GM12875 (cell line): ENCODE measurements around the gene ACAT2.
"Not testable (repeated sequence)": the region's sequence is repeated elsewhere in the genome, so short reads cannot be mapped to it uniquely, and the experiment has no call there.

Experiments used
- H3K4me3 ChIP-seq: one replicate; pipeline ENCODE4 v1.5.1; 2011; ENCODE audit warnings: low read depth, low read length, control low read depth
- TF ChIP-seq, protein P1 (sequence below): IDR thresholded peaks from 2 replicates; pipeline ENCODE4 v1.5.1; 2011; ENCODE audit warnings: low read depth, mild to moderate bottlenecking, control low read depth, inconsistent platforms, low read length, moderate library complexity, borderline replicate concordance; ENCODE audit not compliant: insufficient read depth

ACAT2 gene

DNA sequence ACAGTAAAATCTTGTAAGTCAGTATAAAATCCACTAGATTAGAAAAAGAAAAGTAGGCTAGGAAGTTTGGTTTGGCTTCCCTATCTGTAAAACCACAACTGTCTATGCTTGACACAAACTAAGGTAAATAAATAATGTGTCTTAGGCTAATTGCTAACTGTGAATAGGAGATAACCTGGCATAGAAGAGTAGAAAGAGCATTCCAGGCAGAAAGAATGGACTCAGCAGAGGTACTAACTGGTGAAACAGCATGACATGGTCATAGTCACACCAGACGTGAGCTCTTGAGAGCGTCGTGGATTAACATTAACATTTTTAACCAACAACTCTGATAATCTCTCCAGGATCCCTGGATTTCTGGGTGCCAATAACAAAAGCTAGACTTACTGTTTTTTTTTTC, 43.2 kb upstream of the ACAT2 start:
- TF ChIP-seq, protein P1, sequence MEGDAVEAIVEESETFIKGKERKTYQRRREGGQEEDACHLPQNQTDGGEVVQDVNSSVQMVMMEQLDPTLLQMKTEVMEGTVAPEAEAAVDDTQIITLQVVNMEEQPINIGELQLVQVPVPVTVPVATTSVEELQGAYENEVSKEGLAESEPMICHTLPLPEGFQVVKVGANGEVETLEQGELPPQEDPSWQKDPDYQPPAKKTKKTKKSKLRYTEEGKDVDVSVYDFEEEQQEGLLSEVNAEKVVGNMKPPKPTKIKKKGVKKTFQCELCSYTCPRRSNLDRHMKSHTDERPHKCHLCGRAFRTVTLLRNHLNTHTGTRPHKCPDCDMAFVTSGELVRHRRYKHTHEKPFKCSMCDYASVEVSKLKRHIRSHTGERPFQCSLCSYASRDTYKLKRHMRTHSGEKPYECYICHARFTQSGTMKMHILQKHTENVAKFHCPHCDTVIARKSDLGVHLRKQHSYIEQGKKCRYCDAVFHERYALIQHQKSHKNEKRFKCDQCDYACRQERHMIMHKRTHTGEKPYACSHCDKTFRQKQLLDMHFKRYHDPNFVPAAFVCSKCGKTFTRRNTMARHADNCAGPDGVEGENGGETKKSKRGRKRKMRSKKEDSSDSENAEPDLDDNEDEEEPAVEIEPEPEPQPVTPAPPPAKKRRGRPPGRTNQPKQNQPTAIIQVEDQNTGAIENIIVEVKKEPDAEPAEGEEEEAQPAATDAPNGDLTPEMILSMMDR, result no peak

DNA sequence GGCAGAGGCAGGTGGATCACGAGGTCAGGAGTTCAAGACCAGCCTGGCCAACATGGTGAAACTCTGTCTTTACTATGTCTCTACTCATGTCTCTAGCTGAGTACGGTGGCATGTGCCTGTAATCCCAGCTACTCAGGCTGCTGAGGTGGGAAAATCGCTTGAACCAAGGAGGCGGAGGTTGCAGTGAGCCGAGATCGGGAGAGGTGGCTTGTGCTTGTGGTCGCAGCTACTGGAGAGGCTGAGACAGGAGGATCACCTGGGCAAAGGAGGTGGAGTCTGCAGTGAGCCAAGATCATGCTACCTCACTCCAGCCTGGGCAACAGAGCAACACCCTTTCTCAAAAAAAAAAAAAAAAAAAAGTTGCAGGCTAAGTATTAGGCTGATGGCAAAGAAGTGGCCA, 42.6 kb upstream of the ACAT2 start:
- no peak overlapping the region for H3K4me3 ChIP-seq
- TF ChIP-seq, protein P1, result no peak

More for the DNA sequence above, 43.2 kb upstream of the ACAT2 start:
- no peak overlapping the region for H3K4me3 ChIP-seq

DNA sequence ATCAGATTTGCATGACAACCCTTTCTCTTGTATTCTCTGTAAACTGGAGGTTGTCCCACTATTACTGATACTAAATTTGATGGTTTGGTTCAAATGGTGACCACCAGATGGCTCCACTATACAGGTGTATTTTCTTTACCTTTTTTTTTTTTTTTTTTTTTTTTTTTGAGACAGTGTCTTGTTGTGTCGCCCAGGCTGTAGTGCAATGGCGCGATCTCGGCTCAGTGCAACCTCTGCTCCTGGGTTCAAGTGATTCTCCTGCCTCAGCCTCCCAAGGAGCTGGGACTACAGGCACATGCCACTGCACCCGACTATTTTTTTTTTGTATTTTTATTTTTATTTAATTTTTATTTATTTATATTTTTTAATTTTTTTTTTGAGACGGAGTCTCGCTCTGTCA, 41.1 kb upstream of the ACAT2 start:
- TF ChIP-seq, protein P1, result peak; percentile 24; the same call in 1 of the 2 replicates
- H3K4me3 ChIP-seq, result no peak overlapping the region

- not testable (repeated sequence) for H3K4me3 ChIP-seq
Measured at GRCh38 chr6:159721981-159722380, 39.9 kb upstream of the ACAT2 start.

DNA sequence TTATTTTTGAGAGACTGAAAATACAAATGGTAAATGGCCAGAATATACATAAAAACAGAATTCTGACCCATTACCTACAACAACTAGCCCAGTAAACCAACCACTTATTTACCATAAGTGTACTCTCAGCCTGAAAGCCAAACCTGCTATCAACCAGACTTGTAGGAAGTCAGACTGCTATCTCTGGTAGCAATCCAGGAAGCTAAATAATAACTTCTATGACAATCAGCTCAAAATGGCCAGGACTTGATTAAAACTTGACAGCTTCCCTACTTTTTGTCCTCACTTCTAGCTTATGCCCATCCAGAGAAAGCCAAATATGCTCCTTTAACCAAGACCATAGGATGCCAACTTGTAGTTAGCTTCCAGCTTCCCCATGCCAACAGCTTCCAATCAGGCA, 39.2 kb upstream of the ACAT2 start:
- TF ChIP-seq, protein P1, result no peak
- no peak overlapping the region for H3K4me3 ChIP-seq

DNA sequence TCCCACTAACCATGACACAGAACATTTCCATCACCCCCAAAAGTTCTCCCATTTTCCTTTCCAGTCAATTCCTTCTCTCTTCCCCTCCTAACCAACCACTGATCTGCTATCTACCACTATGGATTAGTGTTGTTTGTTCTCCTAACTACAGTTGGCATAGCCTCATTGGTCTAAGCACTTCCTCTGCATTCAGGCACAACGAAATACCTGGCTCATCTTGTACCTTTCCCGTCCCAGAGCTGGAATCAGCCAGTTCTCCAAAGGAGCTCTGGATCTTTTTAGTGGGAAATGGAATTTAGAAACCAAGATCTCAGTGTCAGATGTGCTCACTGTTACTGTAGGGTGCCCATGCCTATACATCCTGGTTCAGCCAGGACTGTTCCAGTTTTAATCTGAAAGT, 38.6 kb upstream of the ACAT2 start:
- TF ChIP-seq, protein P1, result no peak
- no peak overlapping the region for H3K4me3 ChIP-seq

DNA sequence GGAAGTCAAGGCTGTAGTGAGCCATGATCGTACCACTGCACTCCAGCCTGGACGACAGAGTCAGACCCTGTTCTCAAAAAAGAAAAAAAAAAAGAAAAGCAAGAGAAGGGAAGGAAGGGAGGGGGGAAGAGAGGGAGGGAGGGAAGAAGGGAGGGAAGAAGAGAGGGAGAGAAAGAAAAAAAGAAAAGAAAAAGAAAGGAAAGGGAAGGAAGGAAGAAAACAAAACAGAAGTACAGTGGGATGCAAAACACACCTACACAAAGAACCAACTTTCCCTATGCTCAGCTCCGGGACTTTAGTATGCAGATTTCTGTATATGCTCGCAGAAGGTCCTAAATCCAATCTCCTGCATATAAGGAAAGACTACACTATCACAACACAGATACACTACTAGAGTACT, 37.1 kb upstream of the ACAT2 start:
- TF ChIP-seq, protein P1, result no peak
- no peak overlapping the region for H3K4me3 ChIP-seq

- H3K4me3 ChIP-seq, result not testable (repeated sequence)
Measured at GRCh38 chr6:159725208-159725607, 36.6 kb upstream of the ACAT2 start.
